ENCODE data around the gene CCNL1. TPM values are rescaled to one million over a fixed set of nuclear protein-coding genes. Genes with fewer than 3 reads are reported as not detected.
A peak's percentile ranks its signal among the peaks of the same experiment; 100 is the strongest.

The CCNL1 gene
- total RNA-seq, 2 experiments from 2014 or later = 180 to 191 TPM

DNA sequence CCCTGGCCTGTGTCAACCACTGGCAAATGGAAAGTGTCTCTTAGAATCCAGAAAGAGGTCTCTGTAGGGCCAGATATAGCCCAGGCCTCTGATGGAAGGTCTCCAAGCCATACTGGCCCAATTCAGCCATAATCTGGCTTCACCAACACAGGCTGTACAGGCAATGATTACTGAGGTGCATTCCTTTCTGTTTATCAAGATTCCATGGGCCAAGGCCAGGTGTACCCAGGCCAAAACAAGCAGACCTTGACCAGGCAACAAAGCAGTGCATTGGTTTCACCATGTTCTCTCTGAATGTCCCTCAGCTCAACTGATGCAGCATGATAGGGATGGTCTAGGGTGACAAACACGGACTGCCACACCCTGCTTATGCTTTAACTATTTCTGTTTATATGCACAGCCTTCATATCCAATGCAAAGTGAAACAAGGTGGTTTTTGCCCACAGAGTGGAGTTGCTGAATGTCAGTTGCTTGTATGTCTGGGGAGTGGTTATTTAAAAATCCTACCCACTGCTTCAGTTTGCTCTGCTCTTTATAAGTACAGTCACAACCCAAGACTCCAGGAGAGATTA lies 25.2 kb downstream of the CCNL1 start:
- ChIA-PET CTCF (interaction anchor here (1.3 to 5.1 kb wide), 4 partner anchors 11 to 459 kb away, joined by 3 to 80 read pairs (median 55); no protein-coding TSS in a partner anchor), POLR2A (interaction anchor here (1.6 kb wide), 1 partner anchor 25 kb away, joined by 6 read pairs; the partner anchor contains the start of gene CCNL1)
- intact Hi-C loops (cut with micrococcal nuclease) = loop anchor here (5.0 kb wide), 1 partner anchor 457 kb away; no protein-coding TSS in a partner anchor
- Mint-ChIP-seq H3K9me3 (no peaks in the 10 kb centered on the region), H3K4me1 (ENCODE audit: low read depth) (peaks cover 62% of the 10 kb centered on the region), H3K27ac (peak overlapping the region; percentile 44), H3K36me3 (ENCODE audit: low read depth) (peaks cover 10% of the 10 kb centered on the region), H3K27me3 (no peaks in the 10 kb centered on the region), H3K4me3 (no peak overlapping the region)
- TF ChIP-seq, protein P1, sequence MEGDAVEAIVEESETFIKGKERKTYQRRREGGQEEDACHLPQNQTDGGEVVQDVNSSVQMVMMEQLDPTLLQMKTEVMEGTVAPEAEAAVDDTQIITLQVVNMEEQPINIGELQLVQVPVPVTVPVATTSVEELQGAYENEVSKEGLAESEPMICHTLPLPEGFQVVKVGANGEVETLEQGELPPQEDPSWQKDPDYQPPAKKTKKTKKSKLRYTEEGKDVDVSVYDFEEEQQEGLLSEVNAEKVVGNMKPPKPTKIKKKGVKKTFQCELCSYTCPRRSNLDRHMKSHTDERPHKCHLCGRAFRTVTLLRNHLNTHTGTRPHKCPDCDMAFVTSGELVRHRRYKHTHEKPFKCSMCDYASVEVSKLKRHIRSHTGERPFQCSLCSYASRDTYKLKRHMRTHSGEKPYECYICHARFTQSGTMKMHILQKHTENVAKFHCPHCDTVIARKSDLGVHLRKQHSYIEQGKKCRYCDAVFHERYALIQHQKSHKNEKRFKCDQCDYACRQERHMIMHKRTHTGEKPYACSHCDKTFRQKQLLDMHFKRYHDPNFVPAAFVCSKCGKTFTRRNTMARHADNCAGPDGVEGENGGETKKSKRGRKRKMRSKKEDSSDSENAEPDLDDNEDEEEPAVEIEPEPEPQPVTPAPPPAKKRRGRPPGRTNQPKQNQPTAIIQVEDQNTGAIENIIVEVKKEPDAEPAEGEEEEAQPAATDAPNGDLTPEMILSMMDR (IDR thresholded peaks at IDR 0.05) = no peak
- DNase-seq (no peak), ATAC-seq (peak; percentile 38)

DNA sequence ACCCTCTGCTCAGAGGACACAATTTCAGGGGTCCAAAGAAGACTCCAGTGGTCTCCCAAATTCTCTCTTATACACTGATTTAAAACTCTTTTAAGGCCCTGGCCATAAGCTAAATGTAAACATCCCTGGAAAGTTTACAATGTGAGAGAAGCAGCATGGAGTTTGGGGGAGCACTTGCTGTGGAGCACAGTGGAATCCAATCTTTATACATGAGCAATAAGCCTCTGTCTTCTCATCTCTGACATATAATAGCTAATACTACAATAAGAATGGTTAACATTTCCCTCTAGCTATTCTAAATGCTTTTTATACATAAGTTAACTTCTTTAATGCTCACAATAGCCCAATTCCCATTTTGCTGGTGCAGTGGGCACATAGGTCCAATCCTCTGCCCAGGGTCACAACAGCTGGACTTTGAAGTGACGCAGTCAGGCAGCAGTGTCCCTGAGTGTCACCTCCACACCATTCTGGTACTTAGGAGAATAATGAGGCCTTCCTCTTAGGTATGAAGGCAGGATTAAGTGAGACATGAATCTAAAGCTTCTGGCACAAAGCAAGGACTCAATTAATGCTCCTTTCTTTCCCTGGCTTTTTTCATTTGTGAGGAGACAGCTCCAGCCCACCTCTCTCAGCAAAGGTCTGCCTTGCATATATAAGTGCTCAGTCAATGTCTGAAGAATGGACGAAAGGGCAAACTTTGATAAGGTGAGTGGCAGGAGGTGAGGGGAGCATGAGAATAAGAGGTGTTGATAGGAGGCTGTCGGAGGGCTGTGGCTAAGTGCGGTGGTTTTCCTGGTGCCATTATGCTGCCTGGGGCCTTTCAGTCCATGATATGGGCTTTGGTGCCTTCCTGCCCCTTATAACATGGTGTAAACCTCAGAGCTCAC lies 26.3 kb downstream of the CCNL1 start:
- Mint-ChIP-seq H3K36me3 (ENCODE audit: low read depth) (peaks cover 6% of the 10 kb centered on the region), H3K27ac (peak overlapping the region; percentile 57), H3K9me3 (no peaks in the 10 kb centered on the region), H3K4me3 (no peak overlapping the region), H3K27me3 (no peaks in the 10 kb centered on the region), H3K4me1 (ENCODE audit: low read depth) (peaks cover 72% of the 10 kb centered on the region)
- ATAC-seq = no peak
- intact Hi-C loops (cut with micrococcal nuclease) = loop anchor here (5.0 kb wide), 1 partner anchor 456 kb away; no protein-coding TSS in a partner anchor
- DNase-seq = no peak
- ChIA-PET CTCF (interaction anchor here (1.1 to 1.7 kb wide), 5 partner anchors 14 to 579 kb away, joined by 3 to 6 read pairs (median 4); partner anchors contain the start of gene SSR3), POLR2A (interaction anchor here (2.6 kb wide), 1 partner anchor 26 kb away, joined by 15 read pairs; the partner anchor contains the start of gene CCNL1)
- TF ChIP-seq, protein P1 (IDR thresholded peaks at IDR 0.05) = no peak

DNA sequence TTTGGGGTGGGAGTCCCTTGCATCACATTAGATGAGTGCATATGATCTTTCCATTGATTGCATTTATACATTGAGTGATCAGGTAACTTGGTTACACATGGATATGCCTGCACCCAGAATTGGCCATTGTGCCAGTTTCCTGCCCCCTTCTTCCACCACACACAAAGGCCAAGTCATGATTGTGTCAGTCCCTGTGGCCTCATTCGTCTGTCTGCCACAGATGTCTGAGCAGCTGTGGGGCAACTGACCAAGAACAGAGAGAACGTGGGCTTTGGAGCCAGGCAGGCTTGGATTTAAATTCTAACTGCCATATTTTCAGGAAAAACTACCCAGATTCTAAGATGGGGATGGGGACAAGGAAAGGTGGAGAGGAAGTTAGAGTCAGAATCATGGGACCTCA lies 27.0 kb downstream of the CCNL1 start:
- intact Hi-C loops (cut with micrococcal nuclease) = loop anchor here (5.0 kb wide), 1 partner anchor 456 kb away; no protein-coding TSS in a partner anchor
- Mint-ChIP-seq H3K27ac (peak overlapping the region; percentile 30), H3K4me3 (no peak overlapping the region), H3K36me3 (ENCODE audit: low read depth) (peaks cover under 1% of the 10 kb centered on the region), H3K4me1 (ENCODE audit: low read depth) (peaks cover 78% of the 10 kb centered on the region), H3K27me3 (no peaks in the 10 kb centered on the region), H3K9me3 (no peaks in the 10 kb centered on the region)
- TF ChIP-seq, protein P1 (IDR thresholded peaks at IDR 0.05) = no peak
- ATAC-seq (no peak), DNase-seq (no peak)
- ChIA-PET POLR2A (interaction anchor here (1.1 to 2.6 kb wide), 2 partner anchors 20 to 27 kb away, joined by 3 to 15 read pairs; partner anchors contain the start of gene CCNL1), CTCF (interaction anchor here (0.7 to 1.7 kb wide), 6 partner anchors 14 to 578 kb away, joined by 3 to 5 read pairs (median 3); partner anchors contain the start of gene SSR3)

DNA sequence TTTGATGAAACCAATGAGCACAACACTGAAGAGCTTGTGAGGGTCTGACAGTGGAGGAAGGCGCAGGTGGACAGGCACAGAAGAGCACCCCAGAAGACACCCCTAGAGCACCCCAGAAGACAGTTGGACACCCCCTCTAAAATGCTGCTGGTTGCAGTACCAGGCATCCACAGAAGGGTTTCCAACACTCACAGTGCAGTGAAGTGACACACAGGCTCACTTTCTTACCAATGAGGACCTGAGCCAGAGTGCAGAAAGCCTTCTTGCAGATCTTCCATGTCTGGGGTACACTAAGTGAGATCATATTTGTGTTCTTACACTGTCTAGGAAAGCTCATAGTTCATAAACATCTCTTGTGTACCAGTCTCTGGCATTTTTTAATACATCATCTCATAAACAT lies 27.6 kb downstream of the CCNL1 start:
- Mint-ChIP-seq H3K4me3 (no peak overlapping the region), H3K27me3 (no peaks in the 10 kb centered on the region), H3K9me3 (no peaks in the 10 kb centered on the region), H3K36me3 (ENCODE audit: low read depth) (no peaks in the 10 kb centered on the region), H3K27ac (peak overlapping the region; percentile 88), H3K4me1 (ENCODE audit: low read depth) (peaks cover 80% of the 10 kb centered on the region)
- POLR2A ChIA-PET = interaction anchor here (1.1 to 2.6 kb wide), 3 partner anchors 20 to 49 kb away, joined by 3 to 15 read pairs (median 3); partner anchors contain the start of gene CCNL1
- intact Hi-C loops (cut with micrococcal nuclease) = loop anchor here (5.0 kb wide), 1 partner anchor 455 kb away; no protein-coding TSS in a partner anchor
- CTCF ChIA-PET = interaction anchor here (0.7 to 1.5 kb wide), 3 partner anchors 13 to 63 kb away, joined by 3 read pairs; no protein-coding TSS in a partner anchor
- TF ChIP-seq, protein P1 (IDR thresholded peaks at IDR 0.05) = no peak
- DNase-seq = no peak
- ATAC-seq = no peak
